HG02759 (cell line): ENCODE results near the gene IQCF5.
"Not testable (repeated sequence)": the region's sequence is repeated elsewhere in the genome, so short reads cannot be mapped to it uniquely, and the experiment has no call there.

Experiments
- ATAC-seq: cut with Tn5 transposase; IDR thresholded peaks from one replicate; pipeline ENCODE4 v1.9.1; 2021; ENCODE audit warnings: mild to moderate bottlenecking, moderate library complexity; ENCODE audit not compliant: unreplicated experiment

Gene IQCF5

GRCh38 chr3:51875501-51875900, at the start of gene IQCF5:
TSS of gene IQCF5 (minus strand) at chr3:51875601. CDS start at chr3:51875531, 70 bp downstream.
- no peak for ATAC-seq

DNA sequence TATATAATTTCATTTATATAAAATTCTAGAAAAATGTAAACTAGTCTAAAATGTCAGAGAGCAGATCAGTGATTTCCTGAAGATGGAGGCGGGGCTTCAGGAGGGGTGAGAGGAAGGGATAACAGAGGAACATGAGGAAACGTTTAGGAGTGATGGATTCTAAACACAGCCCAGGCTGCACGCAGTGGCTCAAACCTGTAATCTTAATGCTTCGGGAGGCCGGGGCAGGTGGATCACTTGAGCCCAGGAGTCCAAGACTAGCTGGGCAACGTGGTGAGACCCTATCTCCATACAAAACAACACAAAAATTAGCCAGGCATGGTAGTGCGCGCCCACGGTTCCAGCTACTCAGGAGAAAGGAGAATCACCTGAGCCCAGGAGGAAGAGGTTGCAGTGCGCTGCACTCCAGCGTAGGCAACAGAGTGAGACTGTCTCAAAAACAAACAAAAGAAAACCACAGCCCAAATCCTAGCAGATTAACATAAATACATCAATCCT, 45.7 kb upstream of the IQCF5 start:
- no peak for ATAC-seq

DNA sequence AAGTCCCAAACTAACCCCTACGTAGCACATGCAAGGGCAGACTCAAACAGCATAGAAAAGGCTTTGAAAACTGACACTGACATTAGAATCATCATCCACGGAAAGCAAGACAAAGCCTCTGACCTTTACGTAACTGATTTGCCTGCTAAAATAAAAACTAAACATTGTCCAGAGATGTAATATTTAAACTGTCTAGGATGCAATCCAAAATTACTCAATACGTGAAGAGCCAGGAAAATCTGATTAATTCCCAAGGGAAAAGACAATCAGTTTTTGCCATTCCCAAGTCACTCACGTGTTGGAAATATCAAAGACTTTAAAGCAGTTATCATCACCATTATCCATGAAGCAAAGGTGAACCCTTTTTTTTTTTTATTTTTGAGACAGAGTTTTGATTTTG, 41.0 kb upstream of the IQCF5 start:
- ATAC-seq: no peak

- no peak for ATAC-seq
Measured at GRCh38 chr3:51908026-51908425, 32.6 kb upstream of the IQCF5 start.

DNA sequence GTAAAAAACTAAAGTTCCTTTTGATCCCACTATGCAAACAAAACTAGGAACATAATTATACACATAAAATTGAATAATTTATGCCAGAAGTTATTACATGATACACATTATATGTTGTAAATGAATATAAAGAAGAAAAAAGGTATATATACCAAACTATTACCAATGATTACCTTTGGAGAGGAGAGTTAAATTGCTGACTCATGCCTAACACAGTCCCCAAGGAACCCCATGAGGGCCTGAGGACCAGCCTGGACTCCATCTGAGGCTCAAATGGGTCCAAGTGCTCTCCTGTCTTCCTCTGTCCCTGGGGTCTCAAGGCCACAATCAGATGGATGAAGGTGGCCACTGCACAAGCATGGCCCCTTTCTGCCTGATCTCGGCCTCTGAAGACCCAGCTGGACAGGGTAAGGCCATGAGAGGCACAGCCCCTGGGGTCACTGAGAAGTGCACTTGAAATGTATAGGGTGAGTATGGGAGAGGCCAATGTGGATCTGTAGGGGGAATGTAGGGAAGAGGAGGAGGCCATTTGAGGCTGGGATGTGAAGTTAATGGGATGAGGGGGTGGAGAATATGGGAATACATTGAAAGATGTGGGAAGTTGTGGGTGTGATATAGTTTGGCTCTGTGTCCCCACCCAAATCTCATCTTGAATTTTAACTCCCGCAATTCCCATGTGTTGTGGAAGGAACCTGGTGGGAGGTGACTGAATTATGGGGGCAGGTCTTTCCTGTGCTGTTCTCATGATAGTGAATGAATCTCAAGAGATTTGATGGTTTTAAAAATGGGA, 28.8 kb upstream of the IQCF5 start:
- no peak for ATAC-seq

- ATAC-seq: not testable (repeated sequence)
Measured at GRCh38 chr3:51902361-51902760, 27.0 kb upstream of the IQCF5 start.

- ATAC-seq: not testable (repeated sequence)
Measured at GRCh38 chr3:51900043-51900442, 24.6 kb upstream of the IQCF5 start.

DNA sequence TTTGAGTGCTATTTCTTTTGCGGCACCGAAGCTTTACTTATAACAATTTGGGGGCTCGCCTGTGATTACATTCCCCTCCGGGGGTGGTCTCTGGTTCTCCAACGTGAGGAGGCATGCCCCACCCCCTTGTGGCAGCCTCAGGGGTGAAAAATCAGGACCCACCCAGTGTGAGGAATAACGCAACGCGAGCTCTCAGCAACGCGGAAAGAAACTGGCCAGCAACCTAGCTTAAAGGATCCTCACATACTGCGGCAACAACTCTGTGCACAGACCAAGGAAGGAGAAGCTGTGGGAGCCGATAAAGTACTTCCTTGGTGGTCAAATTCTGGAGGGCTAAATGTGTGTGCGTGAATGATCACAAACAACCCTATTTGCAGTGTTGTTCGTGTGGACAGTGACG, 22.0 kb upstream of the IQCF5 start:
- no peak for ATAC-seq

DNA sequence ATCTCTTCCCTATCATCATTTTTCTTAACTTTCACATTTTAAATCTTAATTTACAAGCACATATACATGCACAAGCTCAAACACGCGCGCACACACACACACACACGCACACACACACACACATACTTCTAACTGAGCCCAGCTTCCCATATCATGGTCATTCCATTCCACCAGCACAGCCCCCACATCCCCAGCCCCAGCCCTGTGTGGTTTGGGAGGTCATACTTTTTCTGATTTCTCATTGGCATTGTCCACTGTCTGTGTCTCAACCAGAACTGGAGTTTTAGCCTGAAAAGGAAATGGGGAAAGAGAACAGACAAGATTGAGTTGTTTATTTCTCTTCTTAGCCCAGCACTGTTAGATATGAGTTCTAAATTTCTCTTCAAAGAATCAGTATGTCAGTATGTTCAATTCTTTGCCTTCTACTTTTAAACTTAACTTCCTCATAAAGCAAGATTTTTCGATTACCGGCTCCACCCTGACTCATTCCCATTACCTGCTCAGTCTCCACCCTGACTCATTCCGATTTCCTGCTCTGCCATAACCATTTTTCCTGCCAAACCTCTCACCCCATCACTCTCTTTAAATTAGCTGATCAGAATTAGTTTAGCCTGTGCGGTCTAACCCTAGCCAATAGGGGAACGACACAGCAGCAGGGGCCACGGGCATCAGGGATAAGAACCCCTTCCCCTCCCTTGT, 21.4 kb upstream of the IQCF5 start:
- ATAC-seq: no peak

DNA sequence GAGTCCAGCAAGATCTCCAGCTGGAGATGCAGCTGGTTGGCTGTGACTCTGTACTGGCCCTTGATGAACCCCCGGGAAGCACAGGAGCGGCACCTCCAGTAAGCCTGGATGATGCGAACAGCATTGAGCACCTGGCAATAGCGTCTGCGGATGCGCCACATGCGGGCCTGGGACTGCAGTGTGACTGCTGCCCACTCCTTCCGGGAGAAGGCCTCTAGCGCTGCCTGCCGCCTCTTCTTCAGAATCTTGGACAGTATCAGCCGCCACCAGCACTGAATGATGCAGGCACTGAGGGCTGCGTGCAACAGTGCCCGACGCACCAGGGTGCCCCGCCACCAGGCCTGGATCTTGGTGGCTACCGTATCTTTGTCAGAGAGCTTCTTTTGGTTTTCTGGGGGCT, 19.5 kb upstream of the IQCF5 start:
- ATAC-seq: no peak

- ATAC-seq: no peak
Measured at GRCh38 chr3:51894391-51894790, 19.0 kb upstream of the IQCF5 start.

DNA sequence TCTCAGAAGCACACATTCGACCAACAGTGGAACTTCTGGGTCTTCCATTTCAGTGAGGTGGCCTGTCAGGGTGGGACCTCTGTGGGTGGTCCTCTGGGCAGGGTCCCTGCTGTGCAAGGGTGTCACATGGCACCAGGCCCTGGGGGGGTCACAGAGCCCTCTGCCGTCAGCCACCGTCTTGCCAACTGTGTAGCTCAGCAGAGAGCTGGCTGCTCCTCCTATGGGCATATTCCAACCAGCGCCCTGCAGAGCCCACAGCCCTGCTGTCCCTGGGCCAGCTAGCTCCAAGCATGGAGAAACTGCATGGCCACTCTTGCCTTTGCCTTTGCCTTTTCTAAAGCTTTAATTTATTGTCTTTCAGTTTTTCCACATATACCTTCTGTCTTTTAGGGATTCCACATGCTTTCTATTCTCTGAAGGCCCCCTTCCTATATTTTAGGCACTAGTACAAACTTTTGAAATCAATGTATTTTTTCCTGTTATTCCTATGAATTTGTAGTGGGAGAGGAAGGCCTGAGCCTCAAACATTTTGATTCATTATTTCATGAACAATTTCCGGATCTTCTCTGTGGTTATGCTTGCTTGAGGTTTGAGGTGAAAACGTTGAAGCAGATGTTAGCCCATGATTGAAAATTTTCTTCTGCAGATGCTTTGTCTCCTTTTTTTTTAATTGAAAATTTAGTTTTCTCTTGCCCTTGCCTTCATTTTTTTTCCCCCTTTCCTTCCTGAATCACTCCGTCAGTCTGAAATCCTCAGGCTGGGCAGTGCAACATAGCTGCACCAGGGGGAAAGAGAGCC, 16.0 kb upstream of the IQCF5 start:
- ATAC-seq: no peak

GRCh38 chr3:51888463-51889105, 13.2 kb upstream of the IQCF5 start:
- ATAC-seq: no peak

- ATAC-seq: no peak
Measured at GRCh38 chr3:51887620-51888019, 12.2 kb upstream of the IQCF5 start.

- no peak for ATAC-seq
Measured at GRCh38 chr3:51886447-51886846, 11.0 kb upstream of the IQCF5 start.

- no peak for ATAC-seq
Measured at GRCh38 chr3:51879937-51880336, 4.5 kb upstream of the IQCF5 start.

DNA sequence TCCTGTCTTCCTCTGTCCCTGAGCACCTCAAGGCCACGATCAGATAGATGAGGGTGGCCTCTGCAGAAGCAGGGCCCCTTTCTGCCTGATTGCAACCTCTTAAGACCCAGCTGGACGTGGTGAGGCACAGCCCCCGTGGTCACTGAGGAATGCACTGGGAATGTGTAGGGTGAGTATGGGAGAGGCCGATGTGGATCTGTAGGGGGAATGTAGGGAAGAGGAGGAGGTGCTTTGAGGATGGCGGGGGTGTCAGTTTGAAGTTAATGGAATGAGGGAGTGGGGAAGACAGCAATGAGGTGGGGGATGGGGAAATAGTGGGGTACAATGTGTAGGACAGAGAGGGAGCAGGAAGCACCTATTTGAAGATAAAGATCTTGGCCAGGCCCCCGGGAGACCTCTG, 785 bp upstream of the IQCF5 start:
- no peak for ATAC-seq

GRCh38 chr3:51874889-51875288, 512 bp downstream of the IQCF5 start:
- ATAC-seq: no peak

DNA sequence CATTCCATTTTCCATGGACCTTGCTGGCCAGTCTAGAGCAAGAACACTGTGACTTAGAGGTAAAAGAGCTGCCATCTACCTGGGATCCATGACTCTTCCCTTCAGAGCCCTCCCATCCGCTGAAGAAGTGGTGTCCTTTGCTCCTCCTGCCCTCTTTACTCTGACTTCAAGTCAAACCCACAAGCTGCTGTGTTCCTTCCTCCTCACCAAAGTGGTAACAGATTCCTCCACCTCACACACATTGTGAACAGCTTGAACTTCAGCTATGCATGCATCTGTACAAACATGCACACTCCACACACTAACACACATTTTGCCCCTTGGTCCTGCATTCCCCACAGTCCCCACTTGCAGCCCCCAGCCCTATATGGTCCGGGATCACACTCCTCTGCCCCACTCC, 990 bp downstream of the IQCF5 start:
- no peak for ATAC-seq

- ATAC-seq: no peak
Measured at GRCh38 chr3:51873876-51874275, 1.5 kb downstream of the IQCF5 start.

DNA sequence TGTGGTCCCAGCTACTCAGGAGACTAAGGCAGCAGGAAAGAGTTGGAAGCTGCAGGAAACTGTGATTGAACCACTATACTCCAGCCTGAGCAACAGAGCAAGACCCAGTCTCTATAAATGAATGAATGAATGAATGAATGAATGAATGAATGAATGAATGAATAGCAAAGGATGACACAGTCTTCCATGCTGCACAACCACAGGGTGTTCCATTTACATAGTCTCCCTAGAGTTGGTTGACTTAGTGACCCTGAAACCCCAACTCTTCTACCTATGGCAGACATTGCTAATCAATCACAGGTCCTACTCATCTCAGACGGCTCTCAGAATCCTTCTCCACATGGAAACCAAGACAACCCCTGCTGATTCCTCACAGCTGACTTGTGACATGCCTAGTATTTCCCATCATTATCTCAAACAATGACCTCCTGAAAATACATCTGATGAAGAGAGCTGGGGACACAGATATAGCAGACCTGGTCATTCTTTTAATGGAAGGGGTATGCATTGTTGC, 2.1 kb downstream of the IQCF5 start:
- no peak for ATAC-seq
